ENCODE results near the gene DDX25.
"Not testable (repeated sequence)": the region's sequence is repeated elsewhere in the genome, so short reads cannot be mapped to it uniquely, and the experiment has no call there.

Gene DDX25

GRCh38 chr11:125892994-125893393 lies 11.3 kb upstream of the DDX25 start:
- DNase-seq (ENCODE audit: low spot score): no peak
- TF ChIP-seq CTCF (IDR thresholded peaks at IDR 0.05; ENCODE audit: extremely low read depth, missing control alignments): no peak

GRCh38 chr11:125901872-125902271 lies 2.4 kb upstream of the DDX25 start:
- no peak for TF ChIP-seq CTCF (IDR thresholded peaks at IDR 0.05; ENCODE audit: extremely low read depth, missing control alignments)
- DNase-seq (ENCODE audit: low spot score): no peak

- no peak for TF ChIP-seq CTCF (IDR thresholded peaks at IDR 0.05; ENCODE audit: extremely low read depth, missing control alignments)
- no peak for DNase-seq (ENCODE audit: low spot score)
Measured at GRCh38 chr11:125902277-125902926, 1.9 kb upstream of the DDX25 start.

GRCh38 chr11:125902927-125903710 lies 1.2 kb upstream of the DDX25 start, which contains the start of gene PUS3:
Gene PUS3, minus strand, starts transcription at chr11:125903206. Its CDS starts 6,922 bp downstream, at chr11:125896284.
- DNase-seq (ENCODE audit: low spot score): peak; percentile 92
- TF ChIP-seq CTCF (IDR thresholded peaks at IDR 0.05; ENCODE audit: extremely low read depth, missing control alignments): no peak

GRCh38 chr11:125904678-125905077 lies 370 bp downstream of the DDX25 start:
- no peak for DNase-seq (ENCODE audit: low spot score)
- no peak for TF ChIP-seq CTCF (IDR thresholded peaks at IDR 0.05; ENCODE audit: extremely low read depth, missing control alignments)

GRCh38 chr11:125910226-125910849 lies 6.0 kb downstream of the DDX25 start:
- DNase-seq (ENCODE audit: low spot score): no peak
- TF ChIP-seq CTCF (IDR thresholded peaks at IDR 0.05; ENCODE audit: extremely low read depth, missing control alignments): no peak

- DNase-seq (ENCODE audit: low spot score): not testable (repeated sequence)
Measured at GRCh38 chr11:125914601-125915000, 10.3 kb downstream of the DDX25 start.
